HG03108 (cell line): ENCODE results near the gene PADI2.

Experiments used
- ATAC-seq: cut with Tn5 transposase; IDR thresholded peaks from one replicate; pipeline ENCODE4 v1.9.1; 2021; ENCODE audit warnings: moderate library complexity; ENCODE audit not compliant: unreplicated experiment

Gene PADI2

DNA sequence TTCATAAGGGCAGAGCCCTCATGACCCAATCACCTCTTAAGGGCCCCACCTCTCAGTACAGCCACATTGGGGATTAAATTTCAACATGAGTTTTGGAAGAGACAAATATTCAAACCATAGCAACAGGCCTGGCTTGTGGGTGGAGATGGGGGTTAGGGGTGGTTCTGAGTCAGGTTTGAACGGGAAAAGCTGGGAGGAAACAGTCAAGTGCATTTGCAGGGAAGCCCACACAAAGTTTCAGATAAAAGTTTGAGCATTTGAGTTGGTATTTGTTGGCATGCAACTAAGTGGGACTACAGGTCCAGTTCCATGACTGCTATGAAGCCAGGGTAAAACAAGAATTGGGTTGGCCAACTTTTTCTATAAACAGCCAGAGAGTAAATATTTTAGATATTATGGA lies 21.0 kb upstream of the PADI2 start:
- ATAC-seq, result no peak

DNA sequence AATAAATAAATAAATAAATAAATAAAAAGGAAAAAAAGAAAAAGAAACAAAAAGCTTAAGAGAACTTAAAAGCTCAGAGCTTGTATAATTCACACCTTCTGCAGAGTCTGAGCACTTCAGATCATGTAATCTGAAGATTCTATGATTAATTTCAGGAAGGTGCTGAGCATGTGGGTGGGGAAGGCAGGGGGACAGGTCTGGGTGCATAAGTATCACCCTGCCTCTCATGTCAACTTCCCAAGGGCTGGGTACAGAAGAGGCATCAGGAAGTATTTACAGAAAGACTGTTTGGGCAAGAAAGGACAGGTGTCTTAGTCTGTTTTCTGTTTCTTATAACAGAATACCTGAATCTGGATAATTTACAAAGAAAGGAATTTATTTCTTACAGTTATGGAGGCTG lies 20.4 kb upstream of the PADI2 start:
- no peak for ATAC-seq

DNA sequence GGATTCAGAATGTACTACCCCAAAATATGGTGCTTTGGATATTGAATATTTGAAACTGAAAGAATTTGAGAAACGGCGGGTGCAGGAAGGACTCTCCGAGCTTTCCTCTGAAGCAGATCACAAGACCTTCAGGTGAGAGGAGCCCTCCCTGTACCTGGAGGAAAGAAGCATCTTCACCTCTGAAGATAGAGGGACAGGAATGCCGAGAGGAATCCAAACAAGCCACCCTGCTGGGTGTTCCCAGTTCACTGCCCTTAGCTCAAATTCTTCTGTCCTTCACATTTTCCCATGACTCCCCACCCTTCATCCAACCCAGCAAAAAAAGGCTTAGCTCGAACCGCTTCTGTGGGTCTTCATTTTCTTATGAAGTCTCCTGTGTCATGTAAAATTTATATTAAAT lies 18.2 kb upstream of the PADI2 start:
- ATAC-seq, result no peak

DNA sequence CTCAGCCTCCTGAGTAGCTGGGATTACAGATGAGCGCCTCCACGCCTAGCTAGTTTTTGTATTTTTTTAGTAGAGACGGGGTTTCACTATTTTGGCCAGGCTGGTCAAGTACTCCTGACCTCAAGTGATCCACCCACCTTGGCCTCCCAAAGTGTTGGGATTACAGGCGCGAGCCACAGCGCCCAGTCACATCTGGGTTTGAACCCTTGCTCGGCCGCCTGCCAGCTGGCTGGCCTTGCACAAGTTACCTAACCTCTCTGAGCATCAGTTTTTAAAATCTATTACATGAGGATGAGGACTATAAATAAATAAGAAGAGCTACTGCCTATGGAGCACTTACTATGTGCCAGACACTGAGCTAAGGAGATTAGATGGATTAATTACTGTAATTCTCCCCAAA lies 17.7 kb upstream of the PADI2 start:
- no peak for ATAC-seq

DNA sequence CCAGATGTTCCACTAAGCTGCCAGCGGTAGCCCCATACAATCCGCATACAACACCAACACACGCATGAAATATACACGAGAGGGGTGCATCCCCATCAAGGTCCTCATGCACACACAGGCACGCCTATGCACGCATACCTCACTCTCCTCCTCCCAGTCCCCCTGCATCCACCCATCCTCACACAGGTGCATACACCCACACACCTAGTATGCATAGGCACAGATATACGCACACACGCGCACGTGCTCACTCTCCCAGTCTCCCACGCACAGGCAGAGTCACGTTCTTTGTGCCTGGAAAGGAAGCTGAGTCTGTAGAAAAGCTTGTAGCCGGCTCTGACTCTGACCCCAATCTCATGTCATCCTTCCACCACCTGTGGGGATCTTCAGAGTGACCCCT lies 16.9 kb upstream of the PADI2 start:
- ATAC-seq, result no peak

DNA sequence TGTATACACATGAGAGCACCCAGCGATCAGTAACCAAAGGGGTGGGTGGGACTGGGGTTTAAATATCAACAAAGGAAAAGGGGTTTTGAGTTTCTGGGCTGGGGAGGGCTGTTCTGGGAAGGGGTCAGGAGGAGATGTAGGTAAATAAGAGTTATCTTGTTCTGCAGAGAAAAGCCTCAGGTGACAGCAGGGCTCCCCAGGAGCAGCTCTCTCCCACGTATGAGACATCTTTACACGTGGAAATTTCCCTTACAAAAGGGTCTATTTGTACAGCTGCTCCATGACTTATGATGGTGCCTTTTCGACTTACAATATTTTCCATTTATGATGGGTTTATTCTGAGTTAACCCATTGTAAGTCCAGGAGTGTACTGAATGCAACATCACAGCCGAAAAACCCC lies 16.3 kb upstream of the PADI2 start:
- no peak for ATAC-seq

DNA sequence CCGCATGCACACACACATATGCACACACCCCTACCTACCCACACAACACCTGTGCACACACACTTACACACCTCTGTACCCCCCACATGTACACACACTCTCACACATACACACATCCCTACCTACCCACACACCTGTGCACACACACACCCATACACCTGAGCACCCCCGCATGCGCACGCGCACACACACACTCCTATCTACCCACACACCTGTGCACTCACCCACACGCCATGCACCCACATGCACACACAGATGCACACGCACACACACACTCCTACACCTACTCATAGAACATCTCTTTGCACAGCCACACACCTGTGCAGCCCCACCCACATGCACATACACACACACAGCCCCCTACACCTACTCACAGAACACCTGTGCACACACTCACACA lies 15.5 kb upstream of the PADI2 start:
- no peak for ATAC-seq

DNA sequence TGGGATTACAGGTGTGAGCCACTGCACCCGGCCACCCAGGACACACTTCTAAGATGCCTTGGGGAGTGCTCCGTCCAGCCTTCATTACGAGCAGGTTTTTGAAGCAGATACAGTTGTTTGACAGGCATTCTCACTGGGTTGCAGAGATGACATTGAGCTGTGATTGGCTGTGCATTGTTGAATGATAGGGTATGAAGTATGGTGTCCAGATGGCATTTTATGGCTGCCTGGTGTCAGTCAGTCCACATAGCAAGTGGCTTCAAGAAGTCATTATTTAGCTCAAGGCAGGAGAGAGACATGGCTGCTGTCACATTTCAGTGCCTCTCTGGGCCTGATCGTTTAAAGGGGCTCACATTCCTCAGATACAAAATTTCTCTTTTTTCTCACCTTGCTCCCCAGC lies 14.8 kb upstream of the PADI2 start:
- no peak for ATAC-seq

DNA sequence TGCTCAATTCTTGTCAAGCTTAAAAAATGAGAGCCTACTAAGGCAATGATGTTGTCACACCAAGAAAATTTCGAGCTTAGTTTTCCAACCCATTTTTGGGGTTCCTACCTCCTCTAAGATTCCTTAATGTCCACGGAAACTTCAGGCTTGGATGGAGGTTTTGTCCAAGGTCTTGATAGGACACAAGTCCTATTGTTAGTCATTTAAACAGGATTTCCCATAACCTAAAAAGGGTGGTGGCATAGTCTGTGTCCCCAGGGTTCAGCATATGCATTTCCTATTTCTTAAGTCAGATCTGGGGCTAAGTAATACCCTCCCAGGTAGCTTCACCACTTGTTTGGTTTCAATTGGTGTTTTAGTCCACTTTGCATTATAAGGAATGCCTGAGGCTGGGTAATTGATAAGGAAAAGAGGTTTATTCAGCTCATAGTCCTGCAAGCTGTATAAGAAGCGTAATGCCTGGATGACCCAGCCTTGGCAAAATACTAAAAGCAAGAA lies 10.9 kb upstream of the PADI2 start:
- no peak for ATAC-seq

DNA sequence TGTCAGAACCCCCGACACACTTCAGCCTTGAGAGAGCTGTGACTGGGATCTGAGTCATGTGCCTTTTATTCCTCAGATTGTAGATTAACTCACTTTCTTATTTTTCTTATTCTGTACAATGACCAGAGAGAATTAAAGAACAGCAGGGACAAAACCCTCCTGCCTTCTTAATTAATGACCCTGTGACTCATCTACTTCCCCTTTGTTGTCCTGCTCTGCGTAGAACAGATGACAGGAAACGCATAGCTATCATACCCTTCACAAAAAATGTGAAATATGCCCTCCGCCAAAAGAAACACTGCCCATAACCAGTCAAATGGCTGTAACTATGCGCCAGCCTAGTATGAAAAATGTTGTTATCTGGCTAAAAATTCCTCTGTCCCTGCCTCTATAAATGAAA lies 9.1 kb upstream of the PADI2 start:
- no peak for ATAC-seq

DNA sequence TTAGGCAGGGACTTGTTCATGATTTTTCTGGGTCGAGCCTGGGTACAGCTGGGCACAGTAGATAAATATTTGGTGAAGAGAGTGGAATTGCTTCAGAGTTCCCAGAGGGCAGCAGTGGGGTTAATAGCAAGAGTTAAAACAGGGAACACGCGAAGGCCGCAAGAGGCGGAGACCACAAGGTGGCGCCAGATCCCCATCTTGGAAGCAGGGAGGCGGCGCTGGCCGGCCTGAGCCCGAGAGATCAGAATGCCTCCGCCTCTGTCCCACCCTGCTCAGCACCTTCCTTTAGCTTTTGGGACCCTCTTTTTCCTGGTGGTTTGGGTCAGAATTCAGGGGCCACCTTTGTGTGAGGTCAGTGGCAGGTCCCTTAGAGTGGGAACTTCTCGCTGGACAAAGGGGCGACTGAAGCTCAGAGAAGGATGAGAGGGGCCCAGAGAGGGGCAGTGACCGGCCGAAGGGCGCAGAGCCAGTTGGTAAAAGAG lies 6.5 kb upstream of the PADI2 start:
- no peak for ATAC-seq

DNA sequence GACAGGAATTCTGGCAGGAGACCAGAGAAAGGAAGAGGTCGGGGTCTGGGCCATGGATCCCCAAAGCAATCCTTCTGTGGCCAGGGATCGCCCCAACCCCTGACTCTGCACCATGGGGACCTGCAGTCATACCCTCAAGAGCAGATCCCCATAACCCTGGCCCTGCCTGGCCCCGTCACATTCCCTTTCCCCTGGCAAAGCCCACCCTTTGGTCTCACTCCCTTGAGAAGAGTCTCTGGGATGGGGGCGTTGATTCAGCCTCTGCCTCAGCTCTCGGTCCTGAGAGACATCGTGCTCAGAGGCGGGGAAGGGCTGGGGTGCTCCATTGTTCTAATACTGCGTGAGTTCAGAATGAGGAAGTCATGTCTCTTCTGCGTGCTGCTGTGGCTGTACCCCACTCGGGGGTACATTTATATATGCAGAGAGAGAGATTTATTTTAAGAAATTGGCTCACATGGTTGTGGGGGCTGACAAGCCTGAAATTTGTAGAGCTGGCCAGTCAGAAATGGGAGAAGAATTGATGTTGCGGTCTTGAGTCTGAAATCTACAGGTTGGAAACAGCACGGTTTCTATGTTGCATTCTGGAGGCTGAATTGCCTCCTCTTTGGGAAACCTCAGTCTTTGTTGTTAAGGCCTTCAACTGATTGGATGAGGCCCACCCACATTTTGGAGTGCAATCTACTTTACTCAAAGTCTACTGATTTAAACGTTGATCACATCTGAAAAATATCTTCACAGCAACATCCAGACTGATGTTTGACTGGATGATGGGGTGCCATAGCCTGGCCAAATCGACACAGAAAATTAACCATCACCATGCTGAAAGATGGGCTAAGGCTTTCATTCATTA lies 4.2 kb upstream of the PADI2 start:
- no peak for ATAC-seq

DNA sequence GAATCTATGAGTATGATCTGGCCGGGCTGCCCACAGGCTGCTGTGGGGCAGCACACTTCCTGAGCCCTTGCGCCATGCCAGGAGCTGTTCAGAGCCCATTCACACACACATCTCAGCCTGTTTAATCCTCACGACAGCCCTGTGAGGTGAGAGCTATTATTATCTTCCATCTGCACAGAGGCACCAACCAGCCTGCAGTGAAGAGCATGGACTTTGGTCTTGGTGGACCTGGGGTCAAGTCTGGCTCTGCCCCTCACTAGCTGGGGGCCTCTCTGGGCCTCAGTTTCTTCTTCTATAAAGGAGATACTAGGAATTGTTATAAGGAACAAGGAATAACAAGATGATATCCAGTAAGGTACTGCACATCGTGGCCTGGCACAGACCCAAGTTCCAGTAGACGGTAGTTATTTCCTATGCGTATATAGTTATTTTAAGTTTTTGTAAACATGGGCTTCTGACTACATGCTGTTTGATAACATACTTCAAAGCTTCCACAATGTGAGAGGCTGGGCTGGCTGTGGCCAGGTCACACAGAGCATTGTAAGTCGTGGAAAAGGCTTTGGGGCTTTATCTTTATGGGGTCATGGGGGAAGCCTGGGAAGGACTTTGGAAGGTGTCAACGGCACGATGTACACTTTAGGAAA lies 3.4 kb upstream of the PADI2 start:
- ATAC-seq, result no peak

DNA sequence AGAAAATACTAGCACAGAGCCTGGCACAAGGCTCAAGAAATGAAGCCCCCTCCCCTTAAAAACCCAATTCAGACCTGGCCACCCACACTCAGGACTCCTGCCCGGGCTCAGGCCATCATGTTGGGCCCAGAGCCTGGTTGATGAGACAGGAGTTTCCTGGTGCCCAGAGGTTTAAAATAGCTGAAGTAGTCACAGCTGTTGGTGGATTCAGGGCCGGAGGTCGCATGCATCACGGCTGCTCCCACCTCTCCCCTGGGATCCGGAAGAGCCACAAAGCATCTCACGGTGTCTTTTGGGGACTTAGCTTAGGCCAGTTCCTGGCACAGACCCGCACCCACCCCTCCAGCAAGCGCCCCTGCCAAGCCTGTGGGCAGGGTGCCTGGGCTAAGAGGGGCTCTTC lies 2.6 kb upstream of the PADI2 start:
- no peak for ATAC-seq

DNA sequence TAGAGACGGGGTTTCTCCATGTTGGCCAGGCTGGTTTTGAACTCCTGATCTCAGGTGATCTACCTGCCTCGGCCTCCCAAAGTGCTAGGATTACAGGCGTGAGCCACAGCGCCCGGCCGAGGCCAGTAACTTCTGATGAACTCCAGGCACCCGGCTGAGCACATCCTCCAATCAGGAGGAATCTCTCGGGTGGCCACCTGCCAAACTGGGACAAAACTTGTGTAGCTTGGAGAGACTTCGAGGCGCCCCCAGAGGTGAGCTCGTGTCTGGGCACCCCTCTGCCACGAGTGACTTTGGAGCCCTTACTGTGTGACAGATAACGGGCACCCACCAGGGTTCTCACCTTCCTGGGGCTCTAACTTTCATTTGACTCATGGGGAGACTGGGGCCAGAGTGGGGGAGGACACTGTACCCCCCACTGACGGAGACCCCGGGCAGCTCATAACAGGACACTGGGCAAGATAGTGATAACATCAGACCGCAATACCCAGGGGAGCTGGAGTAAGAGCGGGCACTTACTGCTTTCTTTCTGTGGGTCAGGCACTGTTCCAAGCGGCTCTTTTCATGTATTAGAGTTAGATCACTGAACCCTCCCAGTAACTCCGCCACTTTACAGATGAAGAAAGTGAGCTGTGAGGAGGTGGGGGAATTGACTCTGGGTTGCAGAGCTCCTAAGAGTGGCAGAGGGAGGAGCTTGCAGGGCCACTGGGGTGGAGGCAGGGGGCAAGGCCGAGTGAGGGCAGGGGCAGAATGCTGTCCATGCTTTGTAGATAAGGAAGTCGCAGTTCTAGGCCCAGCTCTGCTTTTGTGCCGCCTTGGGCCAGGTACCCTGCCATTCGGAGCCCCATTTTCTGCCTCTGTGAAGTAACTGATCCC lies 1.9 kb upstream of the PADI2 start:
- ATAC-seq, result no peak

DNA sequence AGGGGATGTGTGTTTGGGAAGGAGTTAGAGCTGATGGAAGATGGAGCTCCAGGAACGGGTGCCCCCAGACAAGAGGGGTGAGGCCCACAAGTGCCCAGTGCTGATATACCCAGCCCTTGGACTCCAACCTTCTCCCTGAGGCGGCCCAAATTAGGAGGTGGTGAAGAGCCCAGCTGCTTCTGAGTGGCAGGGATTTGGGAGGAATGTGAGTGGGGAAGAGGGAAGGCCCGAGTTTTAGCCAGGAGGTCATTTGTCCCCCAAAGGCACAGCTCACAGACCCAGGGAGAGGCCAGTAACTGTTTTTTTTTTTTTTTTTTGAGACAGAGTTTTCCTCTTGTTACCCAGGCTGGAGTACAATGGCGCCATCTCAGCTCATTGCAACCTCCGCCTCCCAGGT lies 1.2 kb upstream of the PADI2 start:
- ATAC-seq, result no peak

DNA sequence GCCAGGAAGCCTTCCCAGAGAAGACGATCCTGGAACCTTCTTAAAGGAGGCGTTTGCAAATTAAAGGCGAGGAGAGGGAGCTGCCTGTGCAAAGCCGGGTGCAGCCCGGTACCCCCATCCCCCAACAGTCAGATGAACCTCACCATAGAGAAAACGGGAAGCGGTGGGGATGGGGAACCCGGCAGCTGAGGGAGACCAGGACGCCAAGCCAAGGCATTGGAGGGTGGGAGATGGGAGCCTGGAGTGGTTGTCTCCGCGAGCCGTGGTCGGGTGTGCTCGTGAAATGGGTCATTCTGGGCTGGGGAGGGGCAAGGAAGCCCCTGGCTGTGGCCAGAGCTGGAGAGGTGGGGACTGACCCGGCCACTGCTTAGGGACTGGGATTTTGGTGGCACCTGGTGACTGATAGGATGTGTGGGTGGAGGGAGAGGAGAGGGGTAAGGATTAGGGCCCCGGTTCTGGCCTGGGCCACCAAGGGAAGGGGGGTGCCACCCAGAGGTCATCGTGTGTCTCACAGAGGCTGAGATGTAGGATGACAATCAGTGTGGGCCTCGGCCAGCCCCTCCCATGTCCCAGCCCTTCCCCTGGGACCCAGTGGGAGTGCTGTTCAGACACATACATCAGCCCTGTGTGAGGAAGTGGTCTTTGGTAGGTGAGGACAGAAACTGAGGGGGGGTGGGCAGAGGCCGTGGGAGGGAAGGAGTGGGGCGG lies 676 bp upstream of the PADI2 start:
- no peak for ATAC-seq

DNA sequence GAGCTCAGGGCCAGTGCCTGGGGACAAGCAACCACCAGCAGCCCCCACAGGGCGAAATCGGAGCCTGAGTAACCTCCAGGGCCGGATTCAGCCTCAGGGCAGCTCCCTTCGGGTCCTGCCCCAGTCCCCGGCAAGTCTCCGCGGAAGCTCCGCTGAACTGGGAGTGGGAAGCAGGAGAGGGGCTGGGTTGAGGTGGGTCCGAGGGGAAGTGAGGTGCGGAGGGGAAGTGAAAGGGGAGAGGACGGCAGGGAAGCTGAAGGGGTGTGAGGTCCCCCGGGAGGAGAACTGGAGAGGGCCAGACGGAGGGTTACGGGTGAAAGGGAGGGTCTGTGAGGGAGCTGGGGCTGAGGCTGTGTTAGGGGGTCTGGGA lies 560 bp downstream of the PADI2 start:
- ATAC-seq, result no peak

DNA sequence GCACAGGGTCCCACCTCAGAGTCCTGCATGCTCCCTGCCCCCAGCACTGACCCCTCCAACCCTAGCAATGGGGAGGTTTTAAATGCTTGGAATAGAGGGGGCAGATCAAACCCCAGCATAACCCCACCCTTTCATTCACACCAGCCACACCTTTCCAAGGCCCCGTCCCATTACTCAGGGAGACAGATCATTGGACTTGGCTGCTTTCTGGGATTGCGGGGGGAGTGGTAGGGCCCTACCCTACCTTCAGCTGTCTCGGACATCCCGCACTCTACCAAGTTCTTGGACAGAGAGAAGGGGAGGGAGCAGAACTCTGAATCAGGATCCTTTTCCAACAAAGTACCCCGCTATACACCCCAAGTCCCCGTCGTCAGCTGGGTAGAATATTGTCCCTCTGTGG lies 983 bp downstream of the PADI2 start:
- no peak for ATAC-seq

DNA sequence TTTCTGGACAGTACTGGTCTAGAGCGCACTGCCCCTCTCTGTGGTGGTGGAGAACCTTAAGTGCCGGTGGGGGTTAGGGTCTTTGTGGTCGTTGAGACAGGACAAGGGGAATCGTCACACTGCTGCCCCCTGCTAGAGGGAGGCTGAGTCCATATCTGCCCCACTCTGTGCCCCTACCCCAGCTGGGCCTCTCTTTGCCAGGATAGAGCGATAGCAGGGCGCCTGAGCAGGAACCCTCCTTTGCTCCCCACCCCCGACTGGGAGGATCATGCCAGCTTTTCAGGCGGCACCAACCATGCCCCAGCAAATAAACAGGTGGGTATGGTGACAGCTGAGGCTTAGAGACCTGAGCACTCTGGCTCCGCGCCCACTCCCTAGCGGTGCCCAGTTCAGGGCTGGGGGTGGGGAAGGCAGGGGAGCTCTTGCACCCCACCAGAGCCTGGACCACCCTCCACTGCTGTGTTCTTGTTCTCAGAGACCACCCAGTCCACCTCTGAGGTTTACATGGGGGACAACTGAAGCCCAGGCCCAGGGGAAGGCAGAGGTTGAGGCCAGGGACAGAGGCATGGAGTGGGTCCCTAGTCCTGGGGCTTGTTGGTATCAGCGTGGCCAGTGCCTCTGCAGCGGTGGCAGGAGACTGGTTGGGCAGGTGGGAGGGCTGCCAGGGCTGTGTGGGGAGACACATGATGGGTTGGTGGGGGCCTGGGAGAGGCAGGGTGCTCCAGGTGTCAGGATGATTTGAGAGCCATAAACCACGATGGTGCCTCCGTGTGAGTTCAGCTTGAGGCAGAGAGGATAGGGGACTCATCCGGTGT lies 1.6 kb downstream of the PADI2 start:
- no peak for ATAC-seq
